ENCODE results near the gene ACRBP. TPM values are rescaled to one million over a fixed set of nuclear protein-coding genes. Genes with fewer than 3 reads are reported as not detected.

ACRBP gene
- 0.21 to 0.34 TPM (median 0.23 TPM) in 3 of 5 replicates, not detected in the others for total RNA-seq (2022; extraction: Qiagen RNA extraction; ENCODE audit: low read depth)

DNA sequence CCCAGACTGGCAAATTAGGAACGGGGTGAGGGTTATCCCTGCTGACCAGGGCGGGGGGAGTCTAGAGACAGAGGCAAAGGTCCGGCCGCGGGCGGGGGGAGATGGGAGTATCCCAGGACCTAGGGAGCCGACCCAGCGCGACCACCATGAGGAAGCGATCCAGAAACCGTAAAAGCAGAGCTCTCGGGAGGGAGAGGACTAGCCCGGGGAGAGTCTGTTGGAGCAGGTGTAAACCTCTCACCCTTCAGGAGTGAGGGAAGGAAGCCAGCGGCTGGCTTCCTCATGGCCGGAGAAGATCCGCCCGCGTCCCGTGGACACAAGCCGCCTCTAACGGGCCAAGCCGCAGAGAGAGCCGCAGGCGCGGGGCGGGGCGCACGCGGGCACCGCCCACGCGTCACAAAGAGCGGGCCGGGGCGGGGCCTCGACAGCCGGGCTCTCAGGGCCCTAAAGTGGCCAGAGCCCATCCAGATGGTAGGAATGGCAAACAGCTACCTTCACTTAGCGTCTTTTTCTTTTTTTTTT is at the start of gene ACRBP:
Gene ACRBP, minus strand, starts transcription at position 350 of the 522 bp plus-strand sequence. Its CDS starts 66 bp downstream, at position 284.

DNA sequence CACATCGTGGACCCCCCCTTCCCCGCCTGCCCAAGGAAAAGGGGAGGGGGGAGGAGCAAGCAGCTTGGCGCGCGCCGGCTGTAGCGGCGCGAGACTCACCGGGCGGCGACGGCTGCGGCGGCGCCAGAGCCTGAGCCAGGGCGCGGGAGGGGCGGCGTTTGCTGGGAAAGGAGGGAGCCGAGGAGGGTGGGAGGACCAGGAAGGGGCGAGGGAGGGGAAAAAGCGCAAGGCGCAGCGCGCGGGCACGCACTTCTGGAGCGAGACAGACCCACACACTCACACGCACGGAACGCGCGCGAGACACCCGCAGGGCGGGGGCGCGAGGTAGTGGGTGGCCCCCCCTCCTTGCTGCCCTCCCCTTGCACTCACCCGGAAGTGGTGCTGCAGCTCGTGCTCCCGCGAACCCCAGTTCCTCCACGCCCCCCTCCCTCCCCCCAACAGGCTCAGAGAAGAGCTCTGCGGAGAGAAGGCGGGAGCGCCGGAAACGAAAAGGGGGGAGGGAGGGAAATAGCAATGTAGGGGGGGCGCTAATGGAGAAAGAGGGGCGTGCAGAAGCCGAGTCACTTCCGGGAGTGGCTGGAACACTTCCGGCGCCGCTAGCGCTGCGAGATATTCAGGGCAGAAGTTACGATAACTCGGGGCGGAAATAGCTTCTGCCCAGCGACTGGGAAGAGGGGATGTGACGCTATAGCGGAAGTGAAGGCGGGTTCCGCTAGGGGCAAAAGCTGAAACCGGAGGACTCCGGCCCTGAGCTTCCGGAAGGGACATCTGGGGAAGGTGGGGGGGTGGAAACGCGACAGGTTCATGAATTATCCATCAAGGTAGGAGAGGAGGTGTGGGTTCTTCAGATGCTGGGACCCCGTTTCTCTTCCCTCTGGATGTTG is 42.0 kb upstream of the ACRBP start, which contains the start of gene ZNF384:
Gene ZNF384, minus strand, starts transcription at position 377 of the 884 bp plus-strand sequence. CDS start 9,855 bp downstream, outside the sequence.

DNA sequence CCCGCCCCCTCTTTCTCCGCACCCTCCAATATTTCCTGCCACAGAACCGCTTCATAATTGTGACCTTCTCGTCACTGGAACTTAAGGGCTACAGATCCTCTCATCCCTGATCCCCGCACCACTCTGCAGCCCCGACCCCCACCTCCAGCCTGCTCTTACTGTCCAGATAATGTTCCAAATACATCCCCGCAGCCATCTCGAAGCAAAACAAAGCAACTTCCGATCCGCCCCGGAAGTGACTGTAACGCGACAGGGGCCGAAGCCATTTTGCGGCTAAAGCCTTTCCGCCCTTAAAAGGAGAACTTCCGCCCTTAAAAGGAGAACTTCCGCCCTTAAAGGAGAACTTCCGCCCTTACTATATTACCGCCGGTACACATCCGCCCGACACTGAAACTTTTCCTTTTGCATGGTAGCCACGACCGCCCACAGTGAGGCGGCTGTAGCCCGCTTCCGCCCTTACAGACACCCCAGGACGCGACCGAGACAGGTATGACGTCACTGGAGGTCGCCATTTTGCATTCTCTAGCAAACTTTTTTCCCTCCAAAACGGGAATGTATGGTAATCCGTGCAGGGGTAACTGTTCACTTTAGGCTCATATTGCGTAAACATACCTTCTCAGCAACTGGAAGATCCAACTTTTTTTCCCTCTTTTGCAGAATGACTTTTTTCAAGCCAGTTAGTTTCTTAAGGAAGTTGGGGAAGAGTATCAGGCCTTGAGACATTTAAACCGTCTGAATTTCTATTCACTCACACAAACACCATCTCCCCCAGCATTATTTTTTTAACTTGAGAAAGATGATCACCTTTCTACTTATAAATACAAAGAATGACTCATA is 15.9 kb upstream of the ACRBP start, which contains the start of gene ING4:
Gene ING4, minus strand, starts transcription at position 214 of the 837 bp plus-strand sequence. Its CDS starts 18 bp downstream, at position 196.

DNA sequence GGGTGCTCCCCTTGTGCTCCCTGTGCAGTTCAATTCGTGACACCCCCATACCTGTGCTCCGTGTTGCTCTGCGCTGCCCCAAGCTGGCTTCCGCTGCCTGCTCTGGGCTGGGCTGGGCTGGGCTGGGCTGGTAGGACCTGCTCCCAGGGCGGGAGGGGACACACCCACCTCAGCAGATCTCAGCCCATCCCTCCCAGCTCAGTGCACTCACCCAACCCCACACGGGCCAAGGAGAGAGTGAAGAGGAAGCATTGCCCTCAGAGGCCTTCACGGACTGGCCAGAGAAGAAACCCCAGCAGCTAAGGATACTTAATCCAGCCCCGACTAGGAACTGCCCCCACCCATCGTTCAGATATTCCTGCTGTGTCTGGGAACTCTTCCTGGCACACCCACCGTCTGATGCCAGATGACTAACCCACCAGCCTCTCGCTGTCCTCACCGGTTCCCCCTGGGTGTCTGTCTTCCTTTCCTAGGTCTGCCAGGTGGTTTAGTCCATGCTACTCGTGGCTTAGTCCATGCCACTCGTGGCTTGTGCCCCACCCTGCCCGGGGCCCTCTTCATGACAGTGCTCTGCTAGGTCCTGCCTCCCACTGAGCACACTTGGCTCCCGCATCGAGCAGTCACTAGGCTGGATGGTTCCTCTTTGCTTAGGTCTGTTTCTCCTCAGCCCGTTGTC is 11.2 kb downstream of the ACRBP start, which contains the start of gene LPAR5:
Gene LPAR5, minus strand, starts transcription at position 104 of the 676 bp plus-strand sequence. CDS start 14,711 bp downstream, outside the sequence.

Other genes with a start within 250 kb of the ACRBP start
- not detected in 5 replicates for gene CD27, start 202.5 kb downstream of the ACRBP start, total RNA-seq (2022; extraction: Qiagen RNA extraction; ENCODE audit: low read depth)
- gene TAPBPL, start 195.4 kb downstream of the ACRBP start, total RNA-seq (2022; extraction: Qiagen RNA extraction; ENCODE audit: low read depth): 2.8 to 4.5 TPM (median 3.7 TPM) in 5 replicates
- gene VAMP1, start 176.8 kb downstream of the ACRBP start, total RNA-seq (2022; extraction: Qiagen RNA extraction; ENCODE audit: low read depth): 9.3 to 12.7 TPM (median 11.5 TPM) in 5 replicates
- 295 to 330 TPM (median 316 TPM) in 5 replicates for gene MRPL51, start 154.2 kb downstream of the ACRBP start, total RNA-seq (2022; extraction: Qiagen RNA extraction; ENCODE audit: low read depth)
- gene NCAPD2, start 153.3 kb downstream of the ACRBP start, total RNA-seq (2022; extraction: Qiagen RNA extraction; ENCODE audit: low read depth): 66.6 to 79.8 TPM (median 73.5 TPM) in 5 replicates
- gene GAPDH, start 112.9 kb downstream of the ACRBP start, total RNA-seq (2022; extraction: Qiagen RNA extraction; ENCODE audit: low read depth): 7,428 to 9,230 TPM (median 8,815 TPM) in 5 replicates
- gene IFFO1, start 91.4 kb downstream of the ACRBP start, total RNA-seq (2022; extraction: Qiagen RNA extraction; ENCODE audit: low read depth): 2.3 to 3.1 TPM (median 2.7 TPM) in 5 replicates
- gene NOP2, start 79.1 kb downstream of the ACRBP start, total RNA-seq (2022; extraction: Qiagen RNA extraction; ENCODE audit: low read depth): 105 to 121 TPM (median 110 TPM) in 5 replicates
- 66.0 to 80.0 TPM (median 71.6 TPM) in 5 replicates for gene CHD4, start 40.1 kb downstream of the ACRBP start, total RNA-seq (2022; extraction: Qiagen RNA extraction; ENCODE audit: low read depth)
- 0.38 to 0.71 TPM (median 0.53 TPM) in 5 replicates for gene LPAR5, start 11.5 kb downstream of the ACRBP start, total RNA-seq (2022; extraction: Qiagen RNA extraction; ENCODE audit: low read depth)
- gene ING4, start 15.7 kb upstream of the ACRBP start, total RNA-seq (2022; extraction: Qiagen RNA extraction; ENCODE audit: low read depth): 13.5 to 18.2 TPM (median 15.7 TPM) in 5 replicates
- 55.6 to 67.7 TPM (median 63.0 TPM) in 5 replicates for gene ZNF384, start 41.9 kb upstream of the ACRBP start, total RNA-seq (2022; extraction: Qiagen RNA extraction; ENCODE audit: low read depth)
- 0.58 to 1.6 TPM (median 0.96 TPM) in 5 replicates for gene PIANP, start 53.4 kb upstream of the ACRBP start, total RNA-seq (2022; extraction: Qiagen RNA extraction; ENCODE audit: low read depth)
- 53.3 to 61.0 TPM (median 56.5 TPM) in 5 replicates for gene COPS7A, start 76.6 kb upstream of the ACRBP start, total RNA-seq (2022; extraction: Qiagen RNA extraction; ENCODE audit: low read depth)
- 275 to 309 TPM (median 292 TPM) in 5 replicates for gene MLF2, start 105.7 kb upstream of the ACRBP start, total RNA-seq (2022; extraction: Qiagen RNA extraction; ENCODE audit: low read depth)
- gene PTMS, start 118.9 kb upstream of the ACRBP start, total RNA-seq (2022; extraction: Qiagen RNA extraction; ENCODE audit: low read depth): 682 to 907 TPM (median 824 TPM) in 5 replicates
- gene LAG3, start 125.1 kb upstream of the ACRBP start, total RNA-seq (2022; extraction: Qiagen RNA extraction; ENCODE audit: low read depth): 0.47 to 2.2 TPM (median 1.4 TPM) in 5 replicates
- not detected in 5 replicates for gene CD4, start 142.1 kb upstream of the ACRBP start, total RNA-seq (2022; extraction: Qiagen RNA extraction; ENCODE audit: low read depth)
- gene GPR162, start 174.4 kb upstream of the ACRBP start, total RNA-seq (2022; extraction: Qiagen RNA extraction; ENCODE audit: low read depth): 0.39 to 0.93 TPM (median 0.47 TPM) in 5 replicates
- gene P3H3, start 181.0 kb upstream of the ACRBP start, total RNA-seq (2022; extraction: Qiagen RNA extraction; ENCODE audit: low read depth): 24.8 to 31.7 TPM (median 26.6 TPM) in 5 replicates
- gene GNB3, start 193.5 kb upstream of the ACRBP start, total RNA-seq (2022; extraction: Qiagen RNA extraction; ENCODE audit: low read depth): 1.9 to 2.8 TPM (median 1.9 TPM) in 5 replicates
- 76.1 to 88.0 TPM (median 79.3 TPM) in 5 replicates for gene CDCA3, start 203.9 kb upstream of the ACRBP start, total RNA-seq (2022; extraction: Qiagen RNA extraction; ENCODE audit: low read depth)
- gene USP5, start 204.7 kb upstream of the ACRBP start, total RNA-seq (2022; extraction: Qiagen RNA extraction; ENCODE audit: low read depth): 77.5 to 93.5 TPM (median 87.6 TPM) in 5 replicates
- 1,539 to 1,667 TPM (median 1,622 TPM) in 5 replicates for gene TPI1, start 220.1 kb upstream of the ACRBP start, total RNA-seq (2022; extraction: Qiagen RNA extraction; ENCODE audit: low read depth)
- 18.3 to 23.2 TPM (median 21.4 TPM) in 5 replicates for gene SPSB2, start 225.9 kb upstream of the ACRBP start, total RNA-seq (2022; extraction: Qiagen RNA extraction; ENCODE audit: low read depth)